Pulmonary artery endothelial cell (primary cell): ENCODE measurements around the gene LRRC45. TPM values are rescaled to one million over a fixed set of nuclear protein-coding genes. Genes with fewer than 3 reads are reported as not detected.
"Not testable (repeated sequence)": the region's sequence is repeated elsewhere in the genome, so short reads cannot be mapped to it uniquely, and the experiment has no call there.

Source experiments
- DNase-seq: peaks from one replicate; pipeline ENCODE4 v3.0.0-alpha.2; 2011; ENCODE audit warnings: low read depth, low spot score
- total RNA-seq: library from RNA; depleted of rRNA; stranded (reverse); fragments of >200 nt; gene quantifications from 2 replicates; pipeline ENCODE4 v1.2.3, GENCODE V29; 2014

Gene LRRC45
- 20.2 and 30.5 TPM in 2 replicates for total RNA-seq

GRCh38 chr17:82022981-82023446 lies at the start of gene LRRC45:
Gene LRRC45 (plus strand): TSS chr17:82023305. CDS start chr17:82023644, 339 bp downstream.
- DNase-seq: peak; percentile 98

- no peak for DNase-seq
Observed at GRCh38 chr17:81973432-81973831, 49.7 kb upstream of the LRRC45 start.

- no peak for DNase-seq
Observed at GRCh38 chr17:81976332-81977210, 46.5 kb upstream of the LRRC45 start.

- peak; percentile 76 for DNase-seq
Observed at GRCh38 chr17:81977211-81977808, 45.8 kb upstream of the LRRC45 start, which contains the start of gene ASPSCR1. Gene ASPSCR1 (plus strand): TSS chr17:81977629. CDS start chr17:81977647, 18 bp downstream.

- DNase-seq: no peak
Observed at GRCh38 chr17:81978524-81979298, 44.4 kb upstream of the LRRC45 start.

- DNase-seq: no peak
Observed at GRCh38 chr17:81980122-81980521, 43.0 kb upstream of the LRRC45 start.

GRCh38 chr17:81980707-81981343 lies 42.3 kb upstream of the LRRC45 start:
- no peak for DNase-seq

GRCh38 chr17:81981511-81981910 lies 41.6 kb upstream of the LRRC45 start:
- not testable (repeated sequence) for DNase-seq

- no peak for DNase-seq
Observed at GRCh38 chr17:81983011-81983638, 40.0 kb upstream of the LRRC45 start.

GRCh38 chr17:81983639-81984373 lies 39.3 kb upstream of the LRRC45 start:
- no peak for DNase-seq

- DNase-seq: no peak
Observed at GRCh38 chr17:81984773-81985410, 38.2 kb upstream of the LRRC45 start.

- no peak for DNase-seq
Observed at GRCh38 chr17:81986606-81987005, 36.5 kb upstream of the LRRC45 start.

GRCh38 chr17:81987161-81987770 lies 35.8 kb upstream of the LRRC45 start:
- no peak for DNase-seq

- no peak for DNase-seq
Observed at GRCh38 chr17:81990836-81991683, 32.0 kb upstream of the LRRC45 start.

GRCh38 chr17:81991684-81992305 lies 31.3 kb upstream of the LRRC45 start:
- no peak for DNase-seq

GRCh38 chr17:81992306-81993102 lies 30.6 kb upstream of the LRRC45 start:
- no peak for DNase-seq
